GM12878 (cell line): ENCODE data around the gene CCDC134. TPM values are rescaled to one million over a fixed set of nuclear protein-coding genes. Genes with fewer than 3 reads are reported as not detected.

ENCODE experiments used
- BCL3 ChIP-seq: IDR thresholded peaks from 2 replicates; pipeline ENCODE4 v1.6.1; 2011; ENCODE audit warnings: borderline replicate concordance, low read depth, mild to moderate bottlenecking, moderate library complexity, low read length; ENCODE audit not compliant: insufficient read depth, poor library complexity, severe bottlenecking
- CBFB ChIP-seq: IDR thresholded peaks from 2 replicates; pipeline ENCODE4 v1.6.1; 2016; ENCODE audit warnings: antibody characterized with exemption, low read depth
- CREB1 ChIP-seq: IDR thresholded peaks from 2 replicates; pipeline ENCODE4 v1.6.1; 2012; ENCODE audit warnings: low read depth, mild to moderate bottlenecking, inconsistent platforms
- E4F1 ChIP-seq: fragments of 450-650 bp; IDR thresholded peaks from 2 replicates; pipeline ENCODE4 v1.6.1; 2018; ENCODE audit warnings: borderline replicate concordance, mild to moderate bottlenecking; ENCODE audit not compliant: partially characterized antibody
- EP300 ChIP-seq, 2 experiments: fragments of 150-350 bp in 1 of 2; IDR thresholded peaks; 2 replicates each; pipeline ENCODE4 v1.6.1; 2011 to 2012; ENCODE audit warnings: low read depth in 2 of 2, low read length in 2 of 2, borderline replicate concordance in 1 of 2, improper control_type of control experiment in 1 of 2, inconsistent platforms in 1 of 2; ENCODE audit not compliant: control insufficient read depth in 1 of 2
- GABPA ChIP-seq: IDR thresholded peaks from 2 replicates; pipeline ENCODE4 v1.6.1; 2014; ENCODE audit warnings: antibody characterized with exemption, low read depth, mild to moderate bottlenecking, inconsistent platforms
- HDAC2 ChIP-seq: fragments of 200-600 bp; sonication (generic); IDR thresholded peaks from 2 replicates; pipeline ENCODE4 v1.6.1; 2017
- HSF1 ChIP-seq: fragments of 150-350 bp; IDR thresholded peaks from 2 replicates; pipeline ENCODE4 v1.6.1; 2014; ENCODE audit warnings: mild to moderate bottlenecking, low read depth, low read length
- MEF2A ChIP-seq: IDR thresholded peaks from 2 replicates; pipeline ENCODE4 v1.6.1; 2011; ENCODE audit warnings: low read depth, mild to moderate bottlenecking, low read length, moderate library complexity; ENCODE audit not compliant: insufficient read depth
- MEF2B ChIP-seq: fragments of 450-650 bp; IDR thresholded peaks from 2 replicates; pipeline ENCODE4 v1.6.1; 2018; ENCODE audit warnings: mild to moderate bottlenecking, moderate library complexity; ENCODE audit not compliant: partially characterized antibody, poor library complexity, severe bottlenecking
- MYB ChIP-seq: fragments of 150-350 bp; IDR thresholded peaks from 2 replicates; pipeline ENCODE4 v1.6.1; 2014; ENCODE audit warnings: mild to moderate bottlenecking, low read depth, low read length, borderline replicate concordance
- SKIL ChIP-seq: fragments of 450-650 bp; IDR thresholded peaks from 2 replicates; pipeline ENCODE4 v1.6.1; 2017; ENCODE audit warnings: mild to moderate bottlenecking, low read depth, inconsistent platforms; ENCODE audit not compliant: poor library complexity, severe bottlenecking
- SPI1 ChIP-seq: IDR thresholded peaks from 2 replicates; pipeline ENCODE4 v1.6.1; 2011; ENCODE audit warnings: low read depth, mild to moderate bottlenecking, low read length, moderate library complexity, borderline replicate concordance; ENCODE audit not compliant: insufficient read depth
- TBL1XR1 ChIP-seq: IDR thresholded peaks from 2 replicates; pipeline ENCODE4 v1.6.1; 2012; ENCODE audit warnings: low read depth, low read length, improper control_type of control experiment
- polyA plus RNA-seq, 11 experiments: library from polyadenylated mRNA; depleted of rRNA in 4 of 11; unstranded in 6 of 11; stranded (reverse) in 5 of 11; fragments of >200 nt; fragmentation: Nextera tagmentation in 4 of 11; fragmentation: Illumina TruSeq in 1 of 11; extraction: Ambion mirVana in 4 of 11; extraction: Trizol in 1 of 11; gene quantifications; 1 replicate in 1 of 11; 2 replicates in 10 of 11; pipeline versions ENCODE4 v1.2.1 to v1.2.3, GENCODE V29; 2011 to 2016; ENCODE audit warnings: inconsistent platforms in 2 of 11, missing spikeins in 2 of 11, low read depth in 1 of 11
- total RNA-seq, 4 experiments: library from RNA; depleted of rRNA in 3 of 4; stranded (reverse); fragments of >200 nt in 3 of 4; fragmentation: Illumina TruSeq in 1 of 4; extraction: Trizol in 1 of 4; gene quantifications; 2 replicates each; pipeline versions ENCODE4 v1.2.1 to v1.2.3, GENCODE V29; 2013 to 2021

The CCDC134 gene
- total and polyA plus RNA-seq, 10 of the 15 experiments (the other 5 are each of a cell fraction or from before 2014, with no cell fraction given) = 0.35 to 19.3 (median 11.8) TPM

- TF ChIP-seq SKIL = peak; percentile 13
- TF ChIP-seq GABPA = peak; percentile 78
- peak; percentile 72 for TF ChIP-seq BCL3
- peak; percentile 8 for TF ChIP-seq MEF2B
- no peak; the same call in 1 of the 2 replicates for TF ChIP-seq MYB
- TF ChIP-seq CBFB = 0 out of 2 replicates have a peak, but pooled peaks have one; percentile 29
- TF ChIP-seq E4F1 = no peak
- no peak for TF ChIP-seq EP300 (IDR thresholded peaks at IDR 0.05; ENCODE audit: borderline replicate concordance in 1 of 2, control insufficient read depth in 1 of 2, low read depth in 2 of 2, low read length in 2 of 2)
- TF ChIP-seq CREB1 = peak; percentile 73; the same call in 1 of the 2 replicates
- 0 out of 2 replicates have a peak, but pooled peaks have one; percentile 18 for TF ChIP-seq MEF2A
- TF ChIP-seq HDAC2 = no peak
- no peak for TF ChIP-seq TBL1XR1
- no peak for TF ChIP-seq SPI1
- TF ChIP-seq HSF1 = no peak
Measured at GRCh38 chr22:41800348-41801146, at the start of gene CCDC134 (continued).
